Measurements from ENCODE around the gene OR10A3. TPM values are rescaled to one million over a fixed set of nuclear protein-coding genes. Genes with fewer than 3 reads are reported as not detected.

The OR10A3 gene
- total RNA-seq, 3 donors from 2014 or later = not detected

- DNase-seq (no peak), ATAC-seq (peak; percentile 58 to 76)
- Mint-ChIP-seq H3K9me3 (peaks cover 3% of the 10 kb centered on the region), H3K4me3 (no peak overlapping the region), H3K27me3 (ENCODE audit: low read depth) (peaks cover 3% of the 10 kb centered on the region), H3K4me1 (ENCODE audit: low read depth) (peaks cover 5% of the 10 kb centered on the region), H3K36me3 (ENCODE audit: insufficient read depth) (no peaks in the 10 kb centered on the region)
These were observed 48.7 kb downstream of the OR10A3 start for GRCh38 chr11:7892840-7893254.

- Mint-ChIP-seq H3K27me3 (ENCODE audit: low read depth) (peaks cover 3% of the 10 kb centered on the region), H3K4me3 (no peak overlapping the region), H3K36me3 (ENCODE audit: insufficient read depth) (no peaks in the 10 kb centered on the region), H3K4me1 (ENCODE audit: low read depth) (peaks cover 5% of the 10 kb centered on the region), H3K9me3 (peaks cover 3% of the 10 kb centered on the region)
- ATAC-seq (no peak), DNase-seq (no peak)
These were observed 49.3 kb downstream of the OR10A3 start for GRCh38 chr11:7892059-7892699.

- DNase-seq = no peak
- H3K36me3 Mint-ChIP-seq (ENCODE audit: insufficient read depth) = no peaks in the 10 kb centered on the region
- ATAC-seq = no peak
- peaks cover 5% of the 10 kb centered on the region for H3K4me1 Mint-ChIP-seq (ENCODE audit: low read depth)
- peaks cover 3% of the 10 kb centered on the region for H3K27me3 Mint-ChIP-seq (ENCODE audit: low read depth)
- H3K4me3 Mint-ChIP-seq = no peak overlapping the region
- H3K9me3 Mint-ChIP-seq = peaks cover 3% of the 10 kb centered on the region
These were observed 50.9 kb downstream of the OR10A3 start for GRCh38 chr11:7890417-7891172.

- ATAC-seq (no peak), DNase-seq (no peak)
- Mint-ChIP-seq H3K9me3 (no peaks in the 10 kb centered on the region), H3K4me1 (ENCODE audit: low read depth) (peaks cover 5% of the 10 kb centered on the region), H3K4me3 (no peak overlapping the region), H3K36me3 (ENCODE audit: insufficient read depth) (no peaks in the 10 kb centered on the region), H3K27me3 (ENCODE audit: low read depth) (peaks cover 3% of the 10 kb centered on the region)
These were observed 51.5 kb downstream of the OR10A3 start for GRCh38 chr11:7889985-7890384.

Other genes with a start within 250 kb of the OR10A3 start
- gene OVCH2, start 235.2 kb downstream of the OR10A3 start, total RNA-seq = not detected
- not detected for gene OR5P2, start 144.8 kb downstream of the OR10A3 start, total RNA-seq
- not detected for gene OR5P3, start 110.9 kb downstream of the OR10A3 start, total RNA-seq
- not detected for gene OR10A6, start 10.4 kb downstream of the OR10A3 start, total RNA-seq
- gene NLRP10, start 23.7 kb upstream of the OR10A3 start, total RNA-seq = not detected
- 100 to 1,000 TPM; 336 to 429 (median 342) TPM for gene EIF3F, start 45.6 kb upstream of the OR10A3 start, total RNA-seq
- under 1 TPM; 0.14 to 0.43 (median 0.32) TPM for gene TUB, start 139.5 kb upstream of the OR10A3 start, total RNA-seq
- 10 to 100 TPM; 14.5 to 16.6 (median 15.2) TPM for gene RIC3, start 227.3 kb upstream of the OR10A3 start, total RNA-seq